Prostate gland (tissue), 2 donors: ENCODE results near the gene RUFY2. TPM values are rescaled to one million over a fixed set of nuclear protein-coding genes. Genes with fewer than 3 reads are reported as not detected.
"Not testable (repeated sequence)": the region's sequence is repeated elsewhere in the genome, so short reads cannot be mapped to it uniquely, and the experiment has no call there.

Source experiments
- DNase-seq: peaks from one replicate; pipeline ENCODE4 v3.0.0-alpha.2; 2019; ENCODE audit warnings: low spot score
- H3K27ac ChIP-seq, 2 donors: fragments of 200-600 bp; sonication (generic); 2 replicates each; pipeline ENCODE4 v1.5.1; 2017 to 2019
- H3K27me3 ChIP-seq: fragments of 200-600 bp; sonication (generic); replicated peaks from 2 replicates; pipeline ENCODE4 v1.5.1; 2019; ENCODE audit not compliant: insufficient read depth
- H3K36me3 ChIP-seq, 2 donors: fragments of 200-600 bp; sonication (generic); 1 replicate in 1 of 2; 2 replicates in 1 of 2; pipeline versions ENCODE4 v1.5.1 to v1.8.1; 2017 to 2019
- H3K4me1 ChIP-seq: fragments of 200-600 bp; sonication (generic); replicated peaks from 2 replicates; pipeline ENCODE4 v1.5.1; 2019
- H3K4me3 ChIP-seq, 2 donors: fragments of 200-600 bp; sonication (generic); 2 replicates each; pipeline ENCODE4 v1.5.1; 2017 to 2019
- H3K9me3 ChIP-seq: fragments of 200-600 bp; sonication (generic); 2 replicates; pipeline ENCODE4 v1.5.1; 2017
- CTCF ChIP-seq, 4 experiments: fragments of 200-600 bp in 2 of 4; fragments of 450-650 bp in 2 of 4; sonication (generic) in 2 of 4; IDR thresholded peaks; 1 replicate in 3 of 4; 2 replicates in 1 of 4; pipeline ENCODE4 v1.5.1; 2016 to 2019; ENCODE audit warnings: antibody characterized with exemption in 4 of 4, mild to moderate bottlenecking in 2 of 4, moderate library complexity in 2 of 4
- POLR2A ChIP-seq: fragments of 450-650 bp; IDR thresholded peaks from one replicate; pipeline ENCODE4 v1.6.1; 2016; ENCODE audit warnings: antibody characterized with exemption, mild to moderate bottlenecking
- POLR2AphosphoS5 ChIP-seq: sonication (generic); formaldehyde crosslinking; IDR thresholded peaks from one replicate; pipeline ENCODE4 v1.6.1; 2017; ENCODE audit warnings: antibody characterized with exemption
- WGBS: methylation state at CpG from one replicate; pipeline ENCODE4 v1.1.5; 2018; 5-methylcytosine and 5-hydroxymethylcytosine counted together
- intact Hi-C: fragments of 100-400 bp; cut with DNase I; formaldehyde crosslinking; loops from one replicate; pipeline ENCODE4 v1.14.2; 2022
- total RNA-seq, 2 donors: library from RNA; depleted of rRNA; stranded (reverse); fragments of >200 nt; gene quantifications; one replicate each; pipeline ENCODE4 v1.1.0, GENCODE V29; 2016

Gene RUFY2
- total RNA-seq, 2 donors from 2014 or later: 16.7 to 22.1 TPM

GRCh38 chr10:68327889-68328786, 78.9 kb downstream of the RUFY2 start:
- no peak overlapping the region for H3K4me3 ChIP-seq
- H3K9me3 ChIP-seq: no peaks in the 10 kb centered on the region
- peaks cover 4% of the 10 kb centered on the region for H3K4me1 ChIP-seq
- H3K27me3 ChIP-seq: no peaks in the 10 kb centered on the region
- DNase-seq: no peak
- 34% methylated on average over 4 of the region's 4 CpGs for WGBS
- H3K36me3 ChIP-seq: no peaks in the 10 kb centered on the region
- H3K27ac ChIP-seq: peak overlapping the region; percentile 2 to 37
- TF ChIP-seq POLR2A (no peak), POLR2AphosphoS5 (peak; percentile 47)
- intact Hi-C loops: no loop called here

DNA sequence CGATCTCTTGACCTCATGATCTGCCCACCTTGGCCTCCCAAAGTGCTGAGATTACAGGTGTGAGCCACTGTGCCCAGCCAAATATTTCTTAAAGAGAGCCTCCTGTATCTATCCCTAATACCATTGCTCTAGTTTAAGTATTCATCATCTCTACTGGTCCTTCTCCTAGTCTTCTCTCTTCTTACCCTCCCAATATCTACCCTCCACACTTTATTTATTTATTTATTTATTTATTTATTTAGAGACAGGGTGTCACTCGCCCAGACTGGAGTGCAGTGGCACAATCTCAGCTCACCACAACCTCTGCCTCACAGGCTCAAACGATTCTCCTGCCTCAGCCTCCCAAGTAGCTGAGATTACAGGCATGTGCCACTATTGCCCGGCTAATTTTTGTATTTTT, 82.7 kb downstream of the RUFY2 start:
- H3K4me3 ChIP-seq, H3K27me3 ChIP-seq, H3K36me3 ChIP-seq, H3K27ac ChIP-seq, H3K4me1 ChIP-seq, intact Hi-C loops, H3K9me3 ChIP-seq, DNase-seq: not testable (repeated sequence)
- 95% methylated on average over 4 of the region's 4 CpGs for WGBS

DNA sequence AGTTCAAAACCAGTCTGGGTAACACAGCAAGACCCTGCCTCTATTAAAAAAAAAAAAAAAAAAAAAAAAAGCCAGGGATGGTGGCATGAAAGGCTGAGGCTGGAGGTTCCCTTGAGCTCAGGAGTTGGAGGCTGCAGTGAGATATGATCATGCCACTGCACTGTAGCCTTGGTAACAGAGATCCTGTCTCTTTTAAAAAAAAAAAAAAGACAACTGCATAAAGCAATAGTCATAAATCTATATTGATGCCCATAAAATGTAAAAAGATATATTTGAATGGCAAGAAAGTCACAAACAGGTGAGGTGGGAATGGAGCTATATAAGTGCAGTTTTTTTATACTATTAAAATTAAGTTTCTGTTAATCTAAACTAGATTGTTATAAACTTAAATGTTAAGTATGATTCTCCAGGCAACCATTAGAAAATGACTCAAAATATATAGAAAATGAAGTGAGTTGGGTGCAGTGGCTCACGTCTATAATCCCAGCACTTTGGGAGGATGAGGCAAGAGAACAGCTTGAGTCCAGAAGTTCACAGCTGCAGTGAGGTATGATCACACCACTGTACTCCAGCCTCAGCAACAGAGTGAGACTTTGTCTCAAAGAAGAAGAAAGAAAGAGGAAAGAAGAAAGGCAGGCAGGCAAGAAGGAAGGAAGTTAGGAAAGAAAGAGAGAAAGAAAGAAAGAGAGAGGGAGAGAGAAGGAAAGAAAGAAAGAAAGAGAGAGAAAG, 88.6 kb downstream of the RUFY2 start:
- 76% methylated on average over 1 of the region's 1 CpG for WGBS
- Histone ChIP-seq H3K36me3 (no peaks in the 10 kb centered on the region), H3K27me3 (no peaks in the 10 kb centered on the region), H3K4me3 (no peak overlapping the region), H3K9me3 (no peaks in the 10 kb centered on the region), H3K4me1 (no peaks in the 10 kb centered on the region), H3K27ac (no peak overlapping the region)
- intact Hi-C loops: no loop called here
- no peak for DNase-seq
- TF ChIP-seq POLR2A (no peak), POLR2AphosphoS5 (no peak), CTCF (IDR thresholded peaks at IDR 0.05) (no peak)

DNA sequence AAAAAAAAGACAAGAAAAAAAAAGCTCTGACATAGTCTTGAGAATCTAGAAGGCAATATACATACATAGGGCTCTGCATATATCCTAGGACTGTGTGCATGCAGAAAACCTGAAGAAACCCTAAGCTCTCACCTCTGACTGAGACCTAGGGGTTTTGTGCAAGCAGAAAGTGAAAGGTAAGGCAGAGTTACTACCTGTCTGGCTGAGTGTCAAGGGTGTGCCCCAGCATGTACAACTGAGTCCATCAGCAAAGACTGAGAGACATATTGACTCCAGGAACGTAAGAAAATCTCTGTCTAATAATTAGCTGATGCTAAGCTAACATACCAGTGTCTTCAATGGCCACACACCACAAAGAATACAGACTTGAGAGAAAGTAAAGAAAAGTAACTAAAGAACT, 91.5 kb downstream of the RUFY2 start:
- H3K36me3 ChIP-seq: no peaks in the 10 kb centered on the region
- H3K4me1 ChIP-seq: no peaks in the 10 kb centered on the region
- H3K27ac ChIP-seq: no peak overlapping the region
- no peak overlapping the region for H3K4me3 ChIP-seq
- no peaks in the 10 kb centered on the region for H3K9me3 ChIP-seq
- intact Hi-C loops: no loop called here
- 52% methylated on average over 1 of the region's 1 CpG for WGBS
- TF ChIP-seq POLR2AphosphoS5 (no peak), CTCF (IDR thresholded peaks at IDR 0.05) (no peak), POLR2A (no peak)
- H3K27me3 ChIP-seq: no peaks in the 10 kb centered on the region
- DNase-seq: no peak

DNA sequence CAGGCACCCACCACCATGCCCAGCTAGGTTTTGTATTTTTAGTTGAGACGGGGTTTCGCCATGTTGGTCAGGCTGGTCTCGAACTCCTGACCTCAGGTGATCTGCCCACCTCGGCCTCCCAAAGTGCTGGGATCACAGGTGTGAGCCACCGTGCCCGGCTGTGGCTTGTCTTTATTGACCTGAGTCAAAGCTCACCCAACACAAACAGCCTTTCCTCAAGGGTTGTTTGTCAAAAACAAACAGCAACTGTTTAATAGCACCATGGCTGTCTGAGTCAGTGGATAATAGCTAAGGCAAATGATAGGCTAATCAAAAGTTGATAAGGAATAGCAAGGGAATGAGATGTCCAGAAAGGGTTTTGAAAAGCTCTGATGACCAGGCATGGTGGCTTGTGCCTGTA, 92.1 kb downstream of the RUFY2 start:
- H3K27ac ChIP-seq, DNase-seq, H3K36me3 ChIP-seq, H3K4me3 ChIP-seq, H3K27me3 ChIP-seq, H3K4me1 ChIP-seq, intact Hi-C loops, H3K9me3 ChIP-seq: not testable (repeated sequence)
- WGBS: 93% methylated on average over 6 of the region's 6 CpGs

DNA sequence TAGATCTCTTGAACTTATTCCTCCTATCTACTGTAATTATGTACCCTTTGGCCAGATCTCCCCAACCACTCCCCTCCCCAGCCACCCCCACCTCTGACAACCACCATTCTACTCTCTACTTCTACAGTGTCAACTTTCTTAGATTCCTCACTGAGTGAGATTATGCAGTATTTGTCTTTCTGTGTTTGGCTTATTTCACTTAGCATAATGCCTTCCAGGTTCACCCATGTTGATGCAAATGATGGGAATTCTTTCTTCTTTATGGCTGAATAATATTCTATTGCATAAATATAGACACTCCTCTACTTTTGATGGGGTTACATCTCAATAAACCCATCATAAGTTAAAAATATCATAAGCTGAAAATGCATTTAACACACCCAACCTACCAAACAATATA, 96.5 kb downstream of the RUFY2 start:
- Histone ChIP-seq H3K9me3 (no peaks in the 10 kb centered on the region), H3K36me3 (no peaks in the 10 kb centered on the region), H3K4me1 (no peaks in the 10 kb centered on the region), H3K27ac (no peak overlapping the region), H3K4me3 (no peak overlapping the region), H3K27me3 (no peaks in the 10 kb centered on the region)
- intact Hi-C loops: no loop called here
- DNase-seq: no peak
- TF ChIP-seq POLR2A (no peak), CTCF (IDR thresholded peaks at IDR 0.05) (no peak), POLR2AphosphoS5 (no peak)
